T-cell (primary cell): ENCODE data around the gene MT1B. TPM values are rescaled to one million over a fixed set of nuclear protein-coding genes. Genes with fewer than 3 reads are reported as not detected.
A peak's percentile ranks its signal among the peaks of the same experiment; 100 is the strongest.

ENCODE experiments used
- ATAC-seq, 4 experiments: fragments of 200-7000 bp in 3 of 4; fragments of 150-1000 bp in 1 of 4; cut with Tn5 transposase; replicated peaks in 1 of 4; 1 replicate in 3 of 4; 2 replicates in 1 of 4; pipeline ENCODE4 v1.10.0; 2021; ENCODE audit warnings: moderate library complexity in 3 of 4, mild to moderate bottlenecking in 2 of 4, moderate number of reproducible peaks in 1 of 4
- CTCF ChIA-PET, 2 donors: fragments of 300-600 bp; sonication (Branson Sonifier 250); formaldehyde crosslinking; loops; one replicate each; lab custom pipeline; 2022; ENCODE audit warnings: antibody characterized with exemption in 2 of 2; lab: Charles Lee
- POLR2A ChIA-PET, 2 donors: fragments of 300-600 bp; sonication (Branson Sonifier 250); formaldehyde crosslinking; loops; one replicate each; lab custom pipeline; 2022; ENCODE audit warnings: antibody characterized with exemption in 2 of 2; lab: Charles Lee
- DNase-seq, 35 experiments: peaks; one replicate each; pipeline versions ENCODE4 v3.0.0 to v3.0.0-alpha.2; 2013 to 2023
- H3K27ac ChIP-seq: one replicate; pipeline ENCODE4 v1.5.1; 2013; ENCODE audit warnings: low read length
- H3K27me3 ChIP-seq, 2 experiments: replicated peaks in 1 of 2; 1 replicate in 1 of 2; 2 replicates in 1 of 2; pipeline versions ENCODE4 v1.6.1 to v1.7.0; 2013; ENCODE audit warnings: low read length in 1 of 2, mixed read lengths in 1 of 2; ENCODE audit not compliant: control insufficient read depth in 2 of 2, insufficient read depth in 2 of 2; ENCODE audit errors: extremely low read depth in 1 of 2
- H3K36me3 ChIP-seq, 2 donors: 1 replicate in 1 of 2; 2 replicates in 1 of 2; pipeline versions ENCODE4 v1.6.1 to v1.7.0; 2013; ENCODE audit warnings: low read length in 1 of 2; ENCODE audit not compliant: control insufficient read depth in 2 of 2, insufficient read depth in 1 of 2; ENCODE audit errors: extremely low read depth in 1 of 2
- H3K4me1 ChIP-seq, 2 experiments: 1 replicate in 1 of 2; 2 replicates in 1 of 2; pipeline versions ENCODE4 v1.6.1 to v1.7.0; 2013; ENCODE audit warnings: low read length in 2 of 2, mixed read lengths in 1 of 2; ENCODE audit not compliant: insufficient read depth in 2 of 2, control insufficient read depth in 1 of 2; ENCODE audit errors: extremely low read depth in 1 of 2
- H3K4me3 ChIP-seq, 2 donors: 1 replicate in 1 of 2; 2 replicates in 1 of 2; pipeline versions ENCODE4 v1.5.1 to v1.7.0; 2013; ENCODE audit warnings: mild to moderate bottlenecking in 2 of 2, low read length in 1 of 2, moderate library complexity in 1 of 2; ENCODE audit not compliant: control insufficient read depth in 1 of 2; ENCODE audit errors: extremely low read depth in 1 of 2
- H3K9me3 ChIP-seq: 2 replicates; pipeline ENCODE4 v1.7.0; 2013
- H3K27ac Mint-ChIP-seq, 2 donors: one replicate each; pipeline ENCODE4 v1.8.0; 2020 to 2021; ENCODE audit warnings: mild to moderate bottlenecking in 2 of 2, mixed read lengths in 2 of 2
- H3K27me3 Mint-ChIP-seq, 2 donors: one replicate each; pipeline ENCODE4 v1.8.0; 2021 to 2022; ENCODE audit warnings: mixed read lengths in 2 of 2
- H3K36me3 Mint-ChIP-seq: one replicate; pipeline ENCODE4 v1.8.0; 2021; ENCODE audit warnings: mixed read lengths
- H3K4me1 Mint-ChIP-seq, 3 donors: one replicate each; pipeline ENCODE4 v1.8.0; 2020 to 2022; ENCODE audit warnings: mixed read lengths in 3 of 3, mild to moderate bottlenecking in 1 of 3
- H3K4me3 Mint-ChIP-seq, 3 donors: one replicate each; pipeline ENCODE4 v1.8.0; 2020 to 2022; ENCODE audit warnings: mild to moderate bottlenecking in 3 of 3, mixed read lengths in 3 of 3, moderate library complexity in 3 of 3
- H3K9me3 Mint-ChIP-seq, 3 donors: one replicate each; pipeline ENCODE4 v1.8.0; 2020 to 2022; ENCODE audit warnings: mixed read lengths in 3 of 3
- WGBS: methylation state at CpG from one replicate; pipeline ENCODE4 v1.1.5; 2013; ENCODE audit warnings: missing lambda C conversion rate; ENCODE audit not compliant: insufficient coverage; 5-methylcytosine and 5-hydroxymethylcytosine counted together
- total RNA-seq, 35 experiments: library from RNA in 6 of 35; stranded (reverse) in 6 of 35; fragments of 120-200 nt in 1 of 35; gene quantifications; one replicate each; pipeline versions ENCODE4 v1.2.1 to v1.2.4 and lab custom pipeline; 2013 to 2026

Gene MT1B
- total RNA-seq, 5 donors from 2014 or later (not counting 1 experiment from before 2014, with no cell fraction given) = not detected

- no peaks in the 10 kb centered on the region for H3K36me3 ChIP-seq
These were observed 914 bp downstream of the MT1B start for GRCh38 chr16:56652600-56652999.

GRCh38 chr16:56653218-56653617 lies 1.5 kb downstream of the MT1B start:
- DNase-seq (no peak), ATAC-seq (no peak)
- Histone ChIP-seq H3K27ac (no peak overlapping the region), H3K4me1 (peaks cover 3 to 11% of the 10 kb centered on the region in 2 experiments), H3K9me3 (no peaks in the 10 kb centered on the region), H3K4me3 (no peak overlapping the region), H3K36me3 (no peaks in the 10 kb centered on the region), H3K27me3 (peaks cover 11 to 37% of the 10 kb centered on the region in 2 experiments)
- Mint-ChIP-seq H3K4me3 (no peak overlapping the region), H3K36me3 (no peaks in the 10 kb centered on the region), H3K4me1 (peaks cover 7 to 9% (median 7%) of the 10 kb centered on the region in 3 donors), H3K27me3 (peaks cover 12 to 24% of the 10 kb centered on the region in 2 donors), H3K9me3 (no peaks in the 10 kb centered on the region), H3K27ac (no peak overlapping the region)
- POLR2A ChIA-PET = interaction anchor here in 1 of 2 donors (0.6 kb wide), 2 partner anchors 29 to 294 kb away, joined by 3 to 7 read pairs; no protein-coding TSS in a partner anchor
- CTCF ChIA-PET = interaction anchor here in 1 of 2 donors (0.6 kb wide), 1 partner anchor 18 kb away, joined by 3 read pairs; no protein-coding TSS in a partner anchor
- WGBS = 100% methylated on average over 2 of the region's 7 CpGs

More at GRCh38 chr16:56652600-56652999, 914 bp downstream of the MT1B start:
- WGBS = 100% methylated on average over 1 of the region's 1 CpG
- peaks cover 0 to 5% of the 10 kb centered on the region in 2 experiments for H3K4me1 ChIP-seq
- Mint-ChIP-seq H3K36me3 (no peaks in the 10 kb centered on the region), H3K4me3 (no peak overlapping the region), H3K9me3 (no peaks in the 10 kb centered on the region), H3K27ac (no peak overlapping the region), H3K4me1 (peaks cover 3 to 4% (median 3%) of the 10 kb centered on the region in 3 donors), H3K27me3 (peaks cover 12 to 24% of the 10 kb centered on the region in 2 donors)
- no peaks in the 10 kb centered on the region for H3K9me3 ChIP-seq
- ATAC-seq (no peak), DNase-seq (no peak)
- peaks cover 11 to 44% of the 10 kb centered on the region in 2 experiments for H3K27me3 ChIP-seq
- no peak overlapping the region for H3K27ac ChIP-seq
- no peak overlapping the region for H3K4me3 ChIP-seq
- POLR2A ChIA-PET = no interaction called here
- CTCF ChIA-PET = interaction anchor here in 1 of 2 donors (1.5 kb wide), 1 partner anchor 49 kb away, joined by 5 read pairs; no protein-coding TSS in a partner anchor

DNA sequence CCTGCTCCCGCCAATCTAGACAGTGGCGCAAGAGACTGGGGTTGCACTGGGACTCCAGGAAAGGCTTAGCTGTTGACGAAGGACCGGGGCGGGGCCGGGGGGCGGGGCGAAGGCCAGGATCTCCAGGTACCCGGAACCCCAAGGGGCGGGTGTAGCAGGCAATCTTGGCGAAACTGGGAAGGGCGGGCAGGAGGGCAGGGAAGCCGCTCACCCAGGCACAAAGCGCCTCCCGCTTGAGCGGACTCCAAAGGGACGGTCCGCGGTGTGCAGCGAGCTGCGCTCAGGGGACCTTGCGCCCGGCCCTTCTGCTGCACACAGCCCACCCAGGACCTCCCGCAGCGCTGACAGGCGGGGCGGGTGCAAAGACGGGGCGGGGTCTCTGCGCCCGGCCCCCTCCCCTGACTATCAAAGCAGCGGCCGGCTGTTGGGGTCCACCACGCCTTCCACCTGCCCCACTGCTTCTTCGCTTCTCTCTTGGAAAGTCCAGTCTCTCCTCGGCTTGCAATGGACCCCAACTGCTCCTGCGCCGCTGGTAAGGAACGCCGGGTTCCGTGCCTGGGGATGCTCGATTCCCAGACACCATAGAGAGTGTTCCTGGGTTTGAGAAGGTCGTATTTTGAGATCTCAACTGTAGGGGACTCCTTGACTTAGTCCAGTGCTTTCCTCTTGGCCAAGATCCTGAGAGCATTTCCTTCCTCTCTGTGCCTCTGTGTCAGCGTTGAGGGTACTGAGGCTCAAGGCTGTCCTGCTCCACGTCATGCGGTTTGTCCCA lies 6.1 kb downstream of the MT1B start, which contains the start of gene MT1F:
Gene MT1F (plus strand): TSS at position 405 of the 772 bp plus-strand sequence. CDS start 100 bp downstream, at position 505.
- DNase-seq (peak; percentile 23 to 75 (median 60)), ATAC-seq (peak; percentile 85 to 89 (median 86))
- peaks cover 3 to 16% of the 10 kb centered on the region in 2 experiments for H3K27me3 ChIP-seq
- peaks cover 0 to 8% of the 10 kb centered on the region in 2 donors for H3K27me3 Mint-ChIP-seq
- ChIA-PET POLR2A (interaction anchor here in 1 of 2 donors (0.6 kb wide), 2 partner anchors 32 to 81 kb away, joined by 8 to 9 read pairs; partner anchors contain the start of gene MT1E), CTCF (interaction anchor here in 1 of 2 donors (0.6 kb wide), 1 partner anchor 82 kb away, joined by 3 read pairs; no protein-coding TSS in a partner anchor)
- H3K27ac Mint-ChIP-seq = peak within 1 kb of the TSS; percentile 92 to 93
- H3K9me3 Mint-ChIP-seq = no peaks in the 10 kb centered on the region
- WGBS = 1% methylated on average over 44 of the region's 46 CpGs
- H3K4me3 Mint-ChIP-seq = peak within 1 kb of the TSS; percentile 91 to 97 (median 97)
- no peaks in the 10 kb centered on the region for H3K36me3 Mint-ChIP-seq
- no peaks in the 10 kb centered on the region for H3K36me3 ChIP-seq
- peak within 1 kb of the TSS; percentile 71 to 79 for H3K4me3 ChIP-seq
- H3K9me3 ChIP-seq = no peaks in the 10 kb centered on the region
- H3K4me1 Mint-ChIP-seq = peaks cover 27 to 30% (median 27%) of the 10 kb centered on the region in 3 donors
- H3K4me1 ChIP-seq = peaks cover 3 to 28% of the 10 kb centered on the region in 2 experiments
- peak within 1 kb of the TSS; percentile 47 for H3K27ac ChIP-seq

DNA sequence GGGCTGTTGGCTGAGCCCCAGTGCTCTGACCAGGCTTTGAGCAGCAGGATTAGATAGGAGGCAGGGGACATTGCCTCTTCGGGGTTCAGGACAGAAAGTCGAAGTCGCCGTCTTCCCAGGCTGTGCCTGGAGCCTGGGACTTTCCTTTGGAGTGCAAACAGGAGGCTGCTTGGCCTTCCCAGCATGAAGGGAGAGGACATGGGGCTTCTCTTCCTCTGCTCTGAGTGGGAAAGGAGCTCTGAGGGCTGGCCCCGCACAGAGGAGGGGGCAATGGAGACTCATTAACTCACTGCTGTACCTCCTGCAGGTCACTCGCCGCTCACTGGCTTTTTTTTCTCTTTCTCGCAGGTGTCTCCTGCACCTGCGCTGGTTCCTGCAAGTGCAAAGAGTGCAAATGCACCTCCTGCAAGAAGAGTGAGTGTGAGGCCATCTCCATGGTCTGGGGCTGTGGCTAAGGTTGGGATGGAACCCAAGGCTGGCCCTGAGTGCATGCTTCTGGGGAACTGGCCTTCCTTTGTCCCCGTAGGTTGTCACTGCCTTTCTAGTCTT lies 6.7 kb downstream of the MT1B start:
- Mint-ChIP-seq H3K9me3 (no peaks in the 10 kb centered on the region), H3K4me1 (peaks cover 31 to 33% (median 32%) of the 10 kb centered on the region in 3 donors), H3K4me3 (peak overlapping the region; percentile 91 to 97 (median 97)), H3K27ac (peak overlapping the region; percentile 92 to 93), H3K36me3 (no peaks in the 10 kb centered on the region), H3K27me3 (peaks cover 0 to 10% of the 10 kb centered on the region in 2 donors)
- Histone ChIP-seq H3K36me3 (no peaks in the 10 kb centered on the region), H3K4me3 (peak overlapping the region; percentile 71 to 79), H3K4me1 (peaks cover 3 to 34% of the 10 kb centered on the region in 2 experiments), H3K27ac (no peak overlapping the region), H3K27me3 (peaks cover 3 to 19% of the 10 kb centered on the region in 2 experiments), H3K9me3 (no peaks in the 10 kb centered on the region)
- ChIA-PET POLR2A (no interaction called here), CTCF (interaction anchor here in 1 of 2 donors (0.6 kb wide), 1 partner anchor 82 kb away, joined by 3 read pairs; no protein-coding TSS in a partner anchor)
- no peak for DNase-seq
- 52% methylated on average over 7 of the region's 10 CpGs for WGBS
- no peak for ATAC-seq

DNA sequence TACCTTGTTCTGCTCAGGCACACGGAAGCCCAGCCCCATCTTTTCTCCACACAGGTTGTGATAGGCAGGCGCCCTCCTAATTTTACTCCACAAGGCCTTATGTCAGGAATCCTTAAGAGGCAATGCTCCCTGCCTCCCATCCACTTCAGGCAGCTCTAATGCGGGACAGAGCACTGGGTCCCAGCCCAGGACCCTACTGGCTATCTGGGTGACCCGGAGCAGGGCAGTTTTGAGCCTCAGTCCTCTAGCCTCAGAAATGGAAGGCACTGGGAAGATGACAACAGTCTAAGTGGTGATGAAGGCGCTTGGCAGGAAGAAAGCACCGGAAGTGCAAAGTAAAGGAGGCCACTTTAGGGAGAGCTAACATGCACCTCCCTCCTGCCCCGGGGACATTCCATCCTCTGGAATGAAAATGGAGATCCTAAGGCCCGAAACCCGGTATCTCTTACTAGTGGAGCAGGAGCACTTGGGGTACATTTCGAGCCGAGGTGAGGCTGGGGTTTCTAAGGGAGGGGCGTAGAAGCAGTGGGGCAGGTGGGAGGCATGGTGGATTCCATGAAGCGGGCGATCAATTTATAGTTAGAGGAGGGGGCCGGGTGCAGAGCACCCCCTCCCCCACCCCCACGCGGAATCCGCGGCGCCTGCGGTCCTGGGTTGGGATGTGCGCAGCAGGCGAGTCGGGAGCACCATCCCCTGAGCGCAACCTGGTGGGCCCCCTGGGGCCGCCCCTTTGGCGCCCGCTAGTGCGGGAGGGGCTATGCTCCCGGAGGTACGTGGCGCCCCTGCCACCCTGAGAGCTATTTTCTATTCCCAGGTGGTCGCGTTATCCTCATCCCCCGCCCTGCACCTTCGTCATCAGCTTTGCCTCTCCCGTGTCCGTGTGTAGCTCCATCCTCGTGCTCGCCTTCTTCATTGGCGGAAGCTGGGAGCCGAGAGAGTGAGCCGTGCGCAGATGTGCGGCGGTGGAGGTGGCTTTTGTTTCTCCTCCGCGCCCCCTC lies 11.0 kb downstream of the MT1B start:
- whole genome bisulfite sequencing = 16% methylated on average over 25 of the region's 48 CpGs
- peak overlapping the region; percentile 81 to 89 for H3K27ac Mint-ChIP-seq
- peaks cover 33 to 36% (median 35%) of the 10 kb centered on the region in 3 donors for H3K4me1 Mint-ChIP-seq
- peak in 9 of 35 experiments; percentile 11 to 48 (median 26) for DNase-seq
- Histone ChIP-seq H3K9me3 (no peaks in the 10 kb centered on the region), H3K27ac (peak overlapping the region; percentile 45), H3K4me3 (peak overlapping the region; percentile 55 to 74), H3K4me1 (peaks cover 3 to 33% of the 10 kb centered on the region in 2 experiments), H3K27me3 (peaks cover 14 to 37% of the 10 kb centered on the region in 2 experiments), H3K36me3 (no peaks in the 10 kb centered on the region)
- H3K9me3 Mint-ChIP-seq = no peaks in the 10 kb centered on the region
- CTCF ChIA-PET = interaction anchor here (0.6 to 0.7 kb wide), 2 partner anchors 19 to 762 kb away, joined by 3 to 4 read pairs; no protein-coding TSS in a partner anchor
- H3K4me3 Mint-ChIP-seq = peak overlapping the region; percentile 78 to 85 (median 82)
- POLR2A ChIA-PET = no interaction called here
- peaks cover 3% of the 10 kb centered on the region for H3K36me3 Mint-ChIP-seq
- peaks cover 8 to 38% of the 10 kb centered on the region in 2 donors for H3K27me3 Mint-ChIP-seq
- ATAC-seq = peak; percentile 66 to 74 (median 68)
